ENCODE data around the gene SNX13.

Gene SNX13

GRCh38 chr7:17948526-17949238 is 8.4 kb upstream of the SNX13 start:
- no peak for DNase-seq (ENCODE audit: low read depth in 1 of 2, low spot score in 1 of 2)

- no peak for DNase-seq (ENCODE audit: low read depth in 1 of 2, low spot score in 1 of 2)
These were observed 7.3 kb upstream of the SNX13 start for GRCh38 chr7:17947620-17948019.

DNA sequence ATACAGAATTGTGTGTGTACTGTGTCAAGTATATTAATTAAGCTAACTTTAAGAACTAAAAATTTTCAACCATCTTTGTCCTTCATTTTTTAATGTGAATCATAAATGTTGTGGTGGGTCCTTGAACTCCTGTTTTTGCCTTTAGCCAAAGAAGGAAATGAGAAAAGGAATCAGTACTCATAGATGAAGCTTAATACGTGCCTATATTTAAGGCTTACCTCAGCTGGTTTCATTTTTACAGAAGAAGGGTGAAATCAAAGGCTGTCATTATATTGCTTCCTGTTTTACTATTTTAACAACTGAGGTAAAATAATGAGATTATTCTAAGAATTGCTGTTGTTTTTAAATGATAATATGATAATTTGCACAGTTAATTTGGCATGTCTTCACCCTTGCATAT is 6.3 kb upstream of the SNX13 start:
- no peak for DNase-seq (ENCODE audit: low read depth in 1 of 2, low spot score in 1 of 2)

DNA sequence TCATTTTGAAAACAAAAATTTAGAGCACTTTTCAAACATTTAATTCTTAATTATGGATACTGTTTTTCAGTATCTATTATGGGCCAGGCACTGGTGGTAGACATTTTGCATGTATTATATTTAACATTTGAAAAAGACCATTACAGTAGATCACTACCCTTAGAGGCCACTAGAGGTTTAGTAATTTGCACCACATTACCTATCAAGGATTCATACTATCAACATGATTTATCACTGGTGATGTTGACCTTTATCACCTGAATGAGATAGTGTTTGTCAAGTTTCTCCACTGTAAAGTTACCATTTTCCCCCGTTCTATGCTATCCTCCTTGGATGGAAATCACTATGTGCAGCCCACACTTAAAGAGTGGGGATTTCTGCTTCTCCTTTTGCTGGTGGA is 4.4 kb upstream of the SNX13 start:
- DNase-seq (ENCODE audit: low read depth in 1 of 2, low spot score in 1 of 2) = no peak

- no peak for DNase-seq (ENCODE audit: low read depth in 1 of 2, low spot score in 1 of 2)
These were observed 2.7 kb upstream of the SNX13 start for GRCh38 chr7:17943006-17943405.

DNA sequence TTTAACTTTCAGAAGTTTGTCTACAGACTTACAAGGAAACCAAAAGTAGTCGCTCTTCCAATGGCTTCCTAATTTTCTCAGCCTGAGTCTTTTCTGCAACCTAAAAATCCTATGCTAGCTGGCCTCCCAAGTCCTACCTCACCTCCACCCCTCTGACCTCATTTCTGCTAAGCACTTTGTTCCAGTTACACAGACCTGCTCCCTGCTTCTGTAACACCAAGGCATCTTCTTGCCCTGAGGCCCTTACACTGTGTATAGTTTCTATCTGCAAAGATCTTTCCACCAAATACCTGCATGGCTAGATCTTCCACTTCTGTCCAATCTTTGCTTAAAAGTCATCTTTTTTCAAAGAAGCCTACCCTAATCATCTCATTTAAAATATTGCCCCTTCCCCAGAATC is 1.9 kb upstream of the SNX13 start:
- DNase-seq (ENCODE audit: low read depth in 1 of 2, low spot score in 1 of 2) = no peak

- DNase-seq (ENCODE audit: low read depth in 1 of 2, low spot score in 1 of 2) = no peak
These were observed 697 bp upstream of the SNX13 start for GRCh38 chr7:17940951-17941431.

DNA sequence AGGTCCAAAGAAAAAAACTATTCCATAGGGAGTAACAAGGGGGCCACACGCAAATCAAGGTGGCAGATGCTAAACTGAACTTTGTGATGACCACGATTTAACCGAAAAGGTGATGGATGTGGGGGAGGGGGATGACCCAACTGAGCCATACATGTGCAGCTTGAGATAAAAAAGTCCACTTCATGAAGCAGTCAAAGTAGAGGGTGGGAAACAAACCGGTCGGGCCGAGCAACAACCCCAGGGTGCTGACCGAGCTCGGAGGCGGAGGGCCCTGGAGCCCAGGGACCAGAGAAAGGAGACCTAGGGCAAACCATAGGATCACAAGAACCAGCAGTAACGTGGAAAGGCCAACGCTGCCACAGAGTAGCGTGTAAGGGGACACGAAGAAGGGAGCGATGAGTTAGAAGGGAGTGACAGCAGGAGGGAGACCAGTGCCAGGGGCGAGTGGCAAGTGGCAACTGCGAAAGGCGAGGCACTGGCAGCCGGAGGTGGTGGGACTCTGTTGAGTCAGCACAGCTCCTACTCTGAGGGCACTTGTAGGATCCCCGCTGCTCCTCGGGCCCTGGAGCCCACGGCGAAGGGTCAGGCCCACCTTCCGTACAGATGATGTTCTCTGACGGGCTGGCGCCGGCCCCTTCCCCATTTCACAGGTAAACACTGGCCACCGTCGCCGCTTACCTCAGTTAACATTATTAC is 540 bp downstream of the SNX13 start:
- peak; percentile 16 for DNase-seq (ENCODE audit: low read depth in 1 of 2, low spot score in 1 of 2)

DNA sequence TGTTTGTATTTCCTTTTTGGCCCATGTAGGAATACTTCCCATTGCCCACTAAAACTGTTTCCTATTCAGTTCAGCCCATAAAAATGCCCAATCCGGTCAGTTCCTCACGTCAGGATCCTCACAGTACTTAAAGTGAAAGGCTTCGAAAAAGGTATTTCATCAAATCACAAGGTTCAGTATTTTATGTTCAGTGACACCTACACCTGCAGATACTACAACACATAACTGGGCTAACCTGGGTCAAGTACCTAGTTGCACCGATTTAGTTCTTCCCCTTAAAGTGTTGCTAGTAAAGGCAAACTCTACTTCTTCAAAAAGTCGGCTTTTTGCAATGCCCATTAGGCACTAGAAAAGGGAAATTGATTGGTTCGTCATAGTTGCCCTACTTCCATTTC is 1.1 kb downstream of the SNX13 start:
- DNase-seq (ENCODE audit: low read depth in 1 of 2, low spot score in 1 of 2) = no peak

GRCh38 chr7:17937506-17938120 is 2.7 kb downstream of the SNX13 start:
- DNase-seq (ENCODE audit: low read depth in 1 of 2, low spot score in 1 of 2) = no peak

GRCh38 chr7:17936321-17936720 is 4.0 kb downstream of the SNX13 start:
- DNase-seq (ENCODE audit: low read depth in 1 of 2, low spot score in 1 of 2) = no peak

DNA sequence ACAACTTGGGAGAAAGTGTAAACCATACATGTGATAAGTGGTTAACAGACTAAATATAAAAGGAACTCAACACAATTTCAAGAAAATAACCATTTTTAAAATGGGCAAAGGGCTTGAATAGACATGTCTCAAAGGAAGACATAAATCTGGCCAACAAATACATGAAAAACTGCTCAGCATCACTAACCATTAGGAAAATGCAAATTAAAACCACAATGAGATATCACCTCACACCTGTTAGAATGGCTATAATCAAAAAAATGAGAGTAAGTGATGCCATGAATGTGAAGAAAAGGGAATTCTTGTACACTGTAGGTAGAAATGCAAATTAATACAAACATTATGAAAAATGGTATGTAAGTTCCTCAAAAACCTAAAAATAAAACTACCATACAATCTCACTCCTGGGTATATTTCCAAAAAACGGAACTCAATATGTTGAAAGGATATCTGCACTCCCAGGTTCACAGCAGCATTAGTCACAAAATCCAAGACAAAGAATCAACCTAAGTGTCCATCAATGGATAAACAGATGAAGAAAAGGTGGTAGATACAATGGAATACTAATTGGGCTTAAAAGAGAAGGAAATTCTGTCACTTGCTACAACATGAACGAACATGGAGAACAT is 5.6 kb downstream of the SNX13 start:
- no peak for DNase-seq (ENCODE audit: low read depth in 1 of 2, low spot score in 1 of 2)

DNA sequence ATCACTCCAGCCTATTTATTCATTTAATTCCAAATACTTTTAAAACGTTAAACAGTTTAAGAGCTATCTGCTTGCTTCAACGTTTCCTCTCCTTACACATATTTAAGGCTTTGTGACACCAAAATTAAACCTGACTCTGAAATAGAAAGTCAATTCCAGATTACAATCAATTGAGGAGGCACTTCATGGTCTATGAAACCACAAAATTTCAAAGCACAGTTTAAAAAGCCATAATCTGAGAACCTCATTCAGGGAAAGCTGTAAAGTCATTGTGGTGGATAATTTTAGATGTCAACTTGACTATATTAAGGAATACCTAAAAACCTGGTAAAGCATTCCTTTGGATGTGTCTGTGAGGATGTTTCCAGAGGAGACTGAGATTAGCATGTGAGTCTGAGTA is 6.2 kb downstream of the SNX13 start:
- DNase-seq (ENCODE audit: low read depth in 1 of 2, low spot score in 1 of 2) = no peak

DNA sequence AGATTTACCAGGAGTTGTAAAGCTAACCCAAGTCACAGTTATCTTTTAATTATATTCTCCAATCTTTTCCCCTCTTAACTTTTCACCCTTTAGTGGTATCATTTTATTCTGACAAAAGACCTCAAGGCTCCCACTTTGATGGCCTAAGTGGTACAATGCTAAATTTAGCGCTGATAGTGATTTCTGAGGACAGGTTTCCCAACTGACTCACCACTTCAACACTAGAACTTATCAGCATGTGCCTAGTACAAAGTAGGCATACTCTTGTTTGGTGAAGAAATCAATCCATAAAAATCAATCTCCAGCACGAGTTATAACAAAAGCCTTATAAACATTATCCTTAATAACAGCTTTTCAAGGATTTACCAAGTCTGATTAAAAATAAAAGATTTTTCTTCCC is 7.5 kb downstream of the SNX13 start:
- no peak for DNase-seq (ENCODE audit: low read depth in 1 of 2, low spot score in 1 of 2)

DNA sequence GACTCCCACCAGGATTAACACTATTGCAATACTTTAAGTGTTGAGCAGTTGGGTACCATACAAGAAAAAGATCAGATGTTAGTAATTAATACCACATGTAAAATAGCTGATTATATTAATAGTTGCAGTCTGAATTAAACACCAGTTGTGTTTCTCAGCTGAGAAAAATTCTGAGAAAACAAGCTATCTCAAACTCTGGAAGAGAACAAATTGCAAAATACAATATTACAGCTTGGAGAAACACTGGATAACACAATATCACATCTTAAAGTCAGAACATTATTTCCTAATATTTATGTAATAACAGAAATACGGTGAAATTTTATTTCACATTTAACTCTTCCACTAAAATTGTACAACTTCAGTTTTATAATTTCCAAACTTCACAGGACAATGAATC is 9.2 kb downstream of the SNX13 start:
- no peak for DNase-seq (ENCODE audit: low read depth in 1 of 2, low spot score in 1 of 2)

GRCh38 chr7:17930546-17930945 is 9.7 kb downstream of the SNX13 start:
- no peak for DNase-seq (ENCODE audit: low read depth in 1 of 2, low spot score in 1 of 2)

DNA sequence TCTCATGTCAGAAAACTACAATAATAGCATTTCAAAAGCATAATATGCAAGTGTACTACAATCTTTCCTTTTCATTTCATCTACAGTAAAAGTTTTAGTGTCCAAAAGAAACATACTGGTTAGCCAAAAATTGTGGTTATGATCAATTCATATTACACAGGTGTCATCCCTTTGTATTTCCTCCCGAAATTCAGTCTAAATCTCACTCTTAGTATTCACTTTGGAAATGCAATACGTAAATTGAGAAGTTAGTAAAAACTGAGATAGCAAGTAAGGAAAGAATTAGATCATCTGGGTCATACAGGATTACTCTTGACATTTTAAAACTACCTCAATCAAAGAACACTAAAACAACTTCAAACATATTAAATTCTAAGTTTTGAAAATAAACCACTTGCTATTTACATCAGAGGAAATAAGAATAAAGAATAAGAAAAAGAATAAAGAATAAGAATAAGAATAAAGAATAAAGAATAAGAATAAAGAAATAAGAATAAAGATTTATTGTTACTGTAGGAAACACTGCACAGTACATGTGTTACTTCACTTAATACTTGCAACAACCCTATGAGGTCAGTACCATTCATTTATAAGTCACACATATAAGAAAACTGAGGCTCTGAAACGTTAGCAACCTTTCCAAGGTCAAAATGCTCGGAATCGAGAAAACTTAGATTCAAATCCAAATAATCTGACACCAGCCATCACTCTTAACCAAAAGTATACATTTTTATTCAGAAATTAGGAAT is 10.5 kb downstream of the SNX13 start:
- no peak for DNase-seq (ENCODE audit: low read depth in 1 of 2, low spot score in 1 of 2)

- DNase-seq (ENCODE audit: low read depth in 1 of 2, low spot score in 1 of 2) = no peak
These were observed 12.2 kb downstream of the SNX13 start for GRCh38 chr7:17928055-17928454.

GRCh38 chr7:17921857-17922416 is 18.4 kb downstream of the SNX13 start:
- no peak for DNase-seq (ENCODE audit: low read depth in 1 of 2, low spot score in 1 of 2)

DNA sequence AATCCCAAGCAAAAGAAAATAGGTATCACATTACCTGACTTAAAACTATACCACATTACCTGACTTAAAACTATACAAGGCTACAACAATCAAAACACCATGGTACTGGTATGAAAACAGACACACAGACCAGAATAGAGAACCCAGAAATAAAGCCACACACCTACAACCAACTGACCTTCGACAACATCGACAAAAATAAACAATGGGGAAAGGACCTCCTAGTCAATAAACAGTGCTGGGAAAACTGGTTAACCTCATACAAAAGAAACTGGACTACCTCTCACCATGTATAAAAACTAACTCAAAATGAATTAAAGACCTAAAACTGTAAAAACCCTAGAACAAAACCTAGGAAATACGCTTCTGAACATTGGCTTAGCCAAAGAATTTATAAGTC is 22.5 kb downstream of the SNX13 start:
- no peak for DNase-seq (ENCODE audit: low read depth in 1 of 2, low spot score in 1 of 2)

DNA sequence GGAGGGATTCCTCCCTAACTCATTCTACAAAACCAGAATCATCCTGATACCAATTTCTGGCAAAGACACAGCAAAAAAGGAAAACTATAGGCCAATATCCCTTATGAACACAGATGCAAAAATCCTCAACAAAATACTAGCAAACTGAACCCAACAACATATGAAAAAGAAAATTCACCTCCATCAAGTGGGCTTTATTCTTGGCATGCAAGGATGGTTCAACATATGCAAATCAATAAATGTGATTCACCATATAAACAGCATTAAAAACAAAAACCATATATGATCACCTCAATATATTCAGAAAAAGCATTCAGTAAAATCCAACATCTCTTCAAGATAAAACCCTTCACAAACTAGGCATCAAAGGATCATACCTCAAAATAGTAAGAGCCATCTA is 23.5 kb downstream of the SNX13 start:
- no peak for DNase-seq (ENCODE audit: low read depth in 1 of 2, low spot score in 1 of 2)
